GM18517 (cell line): ENCODE results near the gene GALNT10.

Source experiments
- ATAC-seq: cut with Tn5 transposase; IDR thresholded peaks from one replicate; pipeline ENCODE4 v1.9.1; 2021; ENCODE audit warnings: mild to moderate bottlenecking, moderate library complexity; ENCODE audit not compliant: unreplicated experiment

The GALNT10 gene

GRCh38 chr5:154230526-154230925 is 40.0 kb downstream of the GALNT10 start:
- no peak for ATAC-seq

DNA sequence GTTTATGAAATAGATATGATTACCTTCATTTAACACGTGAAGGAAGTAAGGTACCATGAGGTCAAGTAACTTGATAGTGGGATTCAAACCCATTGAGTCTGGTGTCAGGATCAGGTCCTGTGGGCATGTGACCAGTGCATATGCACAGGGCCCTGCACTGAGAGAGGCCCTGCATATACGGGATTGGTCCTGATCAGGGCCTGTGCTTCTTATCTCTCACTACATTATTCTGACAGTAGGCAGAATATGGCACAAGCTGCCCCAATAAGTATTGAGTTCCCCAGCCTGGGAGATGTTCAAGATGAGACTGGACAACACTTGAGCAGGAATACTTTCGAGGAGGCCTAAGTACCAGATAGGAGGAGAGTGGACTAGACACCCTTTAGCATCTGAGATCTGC is 44.0 kb downstream of the GALNT10 start:
- ATAC-seq, result no peak

DNA sequence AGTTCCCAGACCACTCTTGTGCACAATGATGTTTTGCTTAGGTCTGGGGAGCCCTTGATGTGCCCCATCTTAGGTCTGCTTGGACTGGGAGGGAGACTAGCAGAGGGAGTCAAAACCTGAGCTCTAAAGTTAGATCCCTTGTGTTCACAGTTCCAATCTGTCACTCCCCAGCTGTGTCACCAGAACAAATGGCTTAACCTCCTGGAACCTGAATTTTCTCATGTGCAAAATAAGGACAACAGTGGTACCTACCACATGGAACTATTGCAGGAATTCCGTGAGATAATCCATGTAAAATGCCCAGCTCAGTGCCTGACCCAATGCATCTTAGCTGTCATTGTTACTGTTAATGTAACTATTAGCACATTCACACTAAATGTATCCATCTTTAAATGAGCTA is 45.5 kb downstream of the GALNT10 start:
- ATAC-seq, result no peak

DNA sequence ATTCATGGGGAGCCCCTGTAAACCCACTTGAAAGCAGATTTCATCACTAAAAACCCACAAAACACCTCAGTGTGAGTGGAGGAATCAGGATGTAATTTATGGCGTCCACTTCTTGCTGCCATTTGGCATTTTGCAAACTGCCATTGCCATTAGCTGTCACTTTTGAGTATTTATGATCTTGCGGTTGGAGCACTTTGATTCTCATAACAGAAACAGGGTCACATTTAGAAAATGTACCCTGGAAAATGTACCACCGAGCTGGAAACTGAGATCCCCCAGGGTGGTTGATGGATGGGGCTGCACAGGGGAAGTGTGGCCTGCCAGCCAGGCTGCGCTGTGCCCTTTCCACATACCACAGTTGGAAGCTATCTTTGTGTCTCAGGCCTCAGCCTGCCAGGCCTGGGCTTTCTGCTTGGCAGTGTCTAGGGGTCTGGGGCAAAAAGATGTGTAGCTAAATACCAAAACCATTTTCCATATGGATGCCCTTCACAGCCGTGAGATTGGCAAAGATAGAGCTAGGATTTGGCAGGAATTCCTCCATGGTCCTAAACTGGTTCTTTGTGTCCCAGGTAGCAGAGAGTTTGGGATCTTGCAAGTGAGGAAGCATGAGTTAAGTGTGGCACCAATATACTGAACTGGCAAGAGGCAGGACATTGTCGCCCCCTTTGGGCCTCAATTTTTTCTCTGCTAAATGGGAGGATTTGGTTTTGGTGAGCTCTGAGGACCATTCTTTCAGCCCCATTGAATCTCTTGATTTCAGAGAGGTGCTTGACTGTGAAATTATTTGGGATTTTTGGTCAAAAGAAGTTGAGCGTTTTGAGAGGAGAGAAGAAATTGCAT is 46.2 kb downstream of the GALNT10 start:
- no peak for ATAC-seq

DNA sequence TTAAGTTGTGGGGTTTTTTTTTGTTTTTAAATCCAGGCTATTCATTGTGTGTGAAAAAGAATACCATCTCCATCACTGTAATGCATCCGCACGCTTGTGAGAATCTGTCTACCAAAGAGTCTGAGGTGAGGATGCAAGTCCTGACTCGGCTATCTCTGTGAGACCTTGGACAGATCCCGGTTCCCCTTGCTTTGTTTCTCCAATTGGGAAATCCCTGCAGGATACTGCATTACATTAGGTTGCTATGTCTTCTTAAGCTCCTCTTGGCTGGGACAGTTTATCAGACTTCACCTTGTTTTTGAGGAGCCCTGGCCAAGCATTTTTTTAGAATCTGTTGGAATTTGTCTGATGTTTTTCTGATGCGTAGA is 46.8 kb downstream of the GALNT10 start:
- ATAC-seq, result no peak

DNA sequence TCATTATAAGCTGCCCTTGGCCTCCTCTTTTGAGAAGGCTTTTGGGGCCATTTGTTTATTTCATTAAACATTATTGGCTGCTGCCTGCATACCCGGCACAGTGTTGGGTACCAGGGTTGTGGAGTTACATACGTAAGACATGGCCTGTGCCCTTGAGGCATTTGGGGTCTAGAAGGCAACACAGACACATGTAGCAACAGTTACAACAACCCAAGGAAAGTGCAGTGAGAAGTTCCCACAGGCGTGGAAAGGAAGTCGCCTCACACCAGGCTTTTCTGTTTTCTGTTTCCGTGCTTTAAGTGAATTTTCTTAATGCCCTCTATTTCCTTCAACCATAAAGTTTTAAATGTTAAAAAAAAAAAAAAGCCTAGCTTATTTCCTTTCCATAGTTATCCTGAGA is 47.4 kb downstream of the GALNT10 start:
- no peak for ATAC-seq

DNA sequence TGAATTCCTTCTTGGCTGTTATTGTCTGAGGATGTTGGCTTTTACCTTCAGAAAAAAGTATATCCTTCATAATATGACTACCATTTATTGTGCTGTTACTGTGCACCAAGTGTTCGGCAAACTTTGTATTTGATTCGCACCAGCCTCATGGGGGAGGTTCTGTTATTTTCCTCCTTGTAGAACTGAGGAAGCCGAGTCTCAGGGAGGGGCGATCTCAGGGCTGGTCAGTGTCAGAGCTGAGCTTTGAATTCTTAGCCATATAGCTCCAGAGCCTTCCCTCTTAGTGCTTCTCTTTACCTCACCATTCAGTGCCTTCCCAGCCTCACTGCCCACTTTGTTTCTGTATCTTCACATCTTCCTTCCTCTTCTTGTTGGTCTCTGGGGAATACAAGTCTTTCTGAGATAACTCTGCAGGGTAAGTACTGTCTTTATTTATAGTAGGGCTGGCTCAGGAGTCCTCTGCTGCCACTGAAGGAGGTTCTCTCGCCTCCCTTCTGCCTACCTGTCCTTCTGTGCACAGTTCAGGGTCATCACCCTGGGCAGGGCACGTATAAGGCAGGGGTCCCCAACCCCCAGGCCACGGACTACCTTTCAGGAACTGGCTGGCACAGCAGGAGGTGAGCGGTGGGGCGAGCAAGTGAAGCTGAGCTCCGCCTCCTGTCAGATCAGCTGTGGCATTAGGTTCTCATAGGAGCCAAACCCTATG is 48.4 kb downstream of the GALNT10 start:
- ATAC-seq, result no peak

- no peak for ATAC-seq
Observed at GRCh38 chr5:154240595-154240994, 50.1 kb downstream of the GALNT10 start.

DNA sequence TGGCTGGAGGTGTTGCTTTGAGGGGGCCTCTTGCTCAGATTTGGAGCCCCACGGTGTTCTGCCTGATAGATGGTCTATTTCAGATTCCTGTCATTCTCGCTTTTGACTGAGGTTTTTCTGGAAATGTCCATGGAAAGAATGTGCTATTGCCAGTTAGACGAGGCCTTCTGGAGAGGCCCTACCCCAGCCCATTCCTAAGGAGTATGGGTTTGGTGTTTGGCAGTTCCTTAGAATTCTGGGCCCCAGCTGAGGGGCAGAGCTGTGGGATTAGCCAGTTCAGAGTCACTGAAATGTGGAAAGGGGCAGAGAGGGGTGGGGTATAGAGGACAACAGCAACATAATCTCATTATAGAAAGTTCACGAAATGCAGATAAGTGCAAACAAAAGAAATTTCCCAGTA is 50.5 kb downstream of the GALNT10 start:
- no peak for ATAC-seq

DNA sequence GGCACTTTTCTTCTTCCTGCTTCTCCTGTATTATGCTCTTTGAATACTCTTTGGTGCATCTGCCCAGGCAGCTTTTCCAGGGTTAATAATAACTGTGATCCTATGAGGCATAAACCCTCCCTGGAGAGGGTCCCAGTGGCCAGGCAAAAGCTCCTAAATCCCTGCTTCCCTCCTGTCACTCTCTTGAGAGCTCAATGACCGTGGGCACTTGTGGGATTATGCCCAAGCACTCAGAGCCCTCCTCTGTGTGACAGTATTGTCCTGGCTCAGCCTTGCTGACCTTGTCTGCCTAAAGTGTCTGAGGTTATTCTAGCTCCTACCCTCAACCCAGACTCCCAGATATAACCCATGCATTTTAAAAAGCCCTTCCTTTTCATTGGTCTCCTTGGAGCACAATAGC is 51.9 kb downstream of the GALNT10 start:
- no peak for ATAC-seq

- ATAC-seq, result peak; percentile 65
Observed at GRCh38 chr5:154242964-154243376, 52.4 kb downstream of the GALNT10 start.

- ATAC-seq, result no peak
Observed at GRCh38 chr5:154243736-154244135, 53.2 kb downstream of the GALNT10 start.

DNA sequence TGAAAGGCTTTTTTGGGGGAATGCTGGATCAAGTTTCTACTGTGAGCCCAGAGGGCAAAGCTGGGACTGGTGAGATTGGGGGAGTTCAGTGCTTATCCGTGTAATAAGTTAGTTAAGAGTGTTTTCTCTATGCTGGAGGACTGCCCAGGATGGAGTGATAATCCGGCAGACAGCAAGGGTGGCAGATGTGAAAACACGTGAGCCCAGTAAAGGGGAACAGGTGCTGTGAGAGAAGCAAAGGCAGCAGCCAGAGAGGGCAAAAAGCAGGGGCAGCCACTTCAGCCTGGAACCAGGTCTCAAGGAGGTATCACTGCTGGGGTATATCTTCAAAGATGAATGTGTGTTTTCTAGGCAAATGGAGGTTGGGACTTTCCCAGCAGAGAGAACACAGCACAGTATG is 53.9 kb downstream of the GALNT10 start:
- no peak for ATAC-seq

DNA sequence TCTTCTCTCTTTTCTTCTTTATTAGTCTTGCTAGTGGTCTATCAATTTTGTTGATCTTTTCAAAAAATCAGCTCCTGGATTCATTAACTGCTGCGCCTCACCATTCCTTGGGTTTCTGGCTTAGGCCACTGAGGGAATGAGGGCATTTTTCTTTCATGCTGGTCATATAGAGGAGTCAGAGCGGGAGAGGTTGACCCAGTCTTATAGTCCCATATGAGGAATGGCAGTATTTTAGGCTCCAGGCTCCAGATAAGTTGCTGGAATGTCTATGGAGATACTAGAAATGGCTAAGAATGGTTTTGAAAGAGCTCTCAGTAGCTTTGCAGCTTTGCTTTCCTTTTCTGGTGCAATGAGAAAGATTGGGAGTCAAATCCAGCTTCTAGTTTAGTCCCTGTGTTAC is 58.2 kb downstream of the GALNT10 start:
- no peak for ATAC-seq

GRCh38 chr5:154249826-154250225 is 59.3 kb downstream of the GALNT10 start:
- no peak for ATAC-seq

GRCh38 chr5:154251529-154251928 is 61.0 kb downstream of the GALNT10 start:
- ATAC-seq, result no peak

DNA sequence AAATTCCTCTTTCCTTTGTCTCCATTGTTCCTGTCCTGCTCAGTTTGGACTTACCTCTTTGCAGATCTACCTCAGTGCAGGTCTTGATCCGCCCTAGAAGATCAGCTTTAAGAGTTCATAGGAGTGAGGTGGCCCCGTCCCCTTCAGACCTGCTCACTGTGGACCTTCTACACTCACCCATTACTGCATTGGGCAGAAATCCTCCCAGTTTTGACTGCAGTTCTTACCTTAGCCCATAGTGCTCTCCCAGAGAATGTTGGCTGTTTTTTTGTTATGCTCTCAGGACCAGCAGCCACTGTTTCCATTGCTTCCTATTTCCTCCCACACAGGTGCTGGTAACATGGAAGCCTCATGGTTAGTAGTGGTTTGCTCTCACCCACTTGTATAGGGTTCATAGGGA is 63.3 kb downstream of the GALNT10 start:
- no peak for ATAC-seq

DNA sequence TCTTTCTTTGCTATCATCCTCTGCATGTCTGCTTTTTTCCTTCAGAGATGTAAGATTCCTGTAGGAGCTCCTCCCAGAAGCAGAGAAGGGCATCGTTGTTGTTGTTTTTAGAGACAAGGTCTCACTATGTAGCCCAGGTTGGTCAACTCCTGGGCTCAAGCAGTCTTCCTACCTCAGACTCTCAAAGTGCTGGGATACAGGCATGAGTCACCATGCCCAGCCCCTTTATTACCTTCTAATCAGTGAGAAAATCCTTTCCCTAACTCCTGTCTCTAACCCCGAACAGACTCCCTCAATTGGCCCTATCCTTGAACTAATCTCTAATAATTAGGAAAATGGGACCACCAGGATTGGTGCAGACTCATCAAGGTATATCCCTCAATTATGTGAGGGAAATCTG is 64.4 kb downstream of the GALNT10 start:
- ATAC-seq, result no peak

GRCh38 chr5:154257046-154257445 is 66.5 kb downstream of the GALNT10 start:
- no peak for ATAC-seq

- ATAC-seq, result no peak
Observed at GRCh38 chr5:154258531-154259217, 68.1 kb downstream of the GALNT10 start.

DNA sequence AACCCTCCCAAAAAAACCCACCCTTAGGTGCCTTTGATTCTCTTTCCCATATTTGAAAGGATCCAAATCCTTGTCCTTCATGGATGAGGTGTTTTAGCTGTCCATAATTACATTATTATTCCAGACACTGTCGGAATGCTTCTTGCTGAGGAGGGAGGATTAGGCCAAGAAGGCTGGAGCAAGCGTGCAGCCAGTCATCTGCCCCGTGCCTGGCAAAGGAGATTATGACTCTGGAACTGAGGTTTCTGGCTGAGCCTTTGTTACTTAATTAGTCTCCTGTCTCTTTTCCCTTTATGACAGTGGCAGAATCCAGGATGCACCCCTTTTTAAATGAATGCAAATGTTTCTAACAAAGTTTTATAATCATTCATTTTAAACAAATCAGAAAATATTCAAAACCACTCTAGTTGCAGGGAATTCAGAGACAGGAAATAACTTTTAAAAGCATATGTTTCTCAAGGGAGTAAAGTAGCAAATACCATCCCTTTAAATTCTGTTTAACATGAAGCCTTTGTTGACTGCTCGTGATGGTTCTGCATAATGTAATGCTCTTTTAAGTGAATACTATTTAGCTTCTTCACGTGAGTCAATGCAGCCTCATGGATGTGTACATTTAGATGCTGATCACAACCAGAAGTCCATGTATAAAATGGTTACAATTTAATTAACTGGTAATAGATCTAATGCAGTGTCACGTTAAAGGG is 69.8 kb downstream of the GALNT10 start:
- no peak for ATAC-seq
